Measurements from ENCODE around the gene CAMSAP2.

Gene CAMSAP2

GRCh38 chr1:200885623-200886402 is 147.1 kb downstream of the CAMSAP2 start:
- DNase-seq = no peak

DNA sequence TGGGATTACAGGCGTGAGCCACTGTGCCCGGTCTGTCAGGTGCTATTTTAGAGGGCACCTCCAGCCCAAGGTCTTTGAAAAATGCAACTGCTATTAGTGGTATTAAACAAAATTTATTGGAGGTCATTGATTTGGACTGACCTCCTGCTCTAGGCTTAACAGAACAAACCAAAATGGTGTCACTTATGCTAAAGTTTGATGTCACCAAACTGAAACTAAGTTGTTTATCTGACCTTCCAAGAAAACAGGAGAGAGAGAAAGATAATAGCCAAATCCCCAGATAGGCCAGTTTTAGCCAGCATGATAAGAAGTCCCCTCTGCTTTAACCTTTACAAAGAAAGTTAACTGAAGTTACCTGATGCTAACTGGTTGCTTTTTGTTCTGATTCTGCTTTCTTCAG is 147.9 kb downstream of the CAMSAP2 start:
- DNase-seq = no peak

GRCh38 chr1:200887036-200887435 is 148.3 kb downstream of the CAMSAP2 start:
- no peak for DNase-seq

- DNase-seq = no peak
Measured at GRCh38 chr1:200887772-200888348, 149.2 kb downstream of the CAMSAP2 start.

- DNase-seq = peak; percentile 75
Measured at GRCh38 chr1:200888349-200888838, 149.7 kb downstream of the CAMSAP2 start.

- no peak for DNase-seq
Measured at GRCh38 chr1:200889571-200889970, 150.9 kb downstream of the CAMSAP2 start.

GRCh38 chr1:200890027-200890426 is 151.3 kb downstream of the CAMSAP2 start:
- DNase-seq = no peak

GRCh38 chr1:200890818-200891773 is 152.4 kb downstream of the CAMSAP2 start:
- peak; percentile 67 for DNase-seq

DNA sequence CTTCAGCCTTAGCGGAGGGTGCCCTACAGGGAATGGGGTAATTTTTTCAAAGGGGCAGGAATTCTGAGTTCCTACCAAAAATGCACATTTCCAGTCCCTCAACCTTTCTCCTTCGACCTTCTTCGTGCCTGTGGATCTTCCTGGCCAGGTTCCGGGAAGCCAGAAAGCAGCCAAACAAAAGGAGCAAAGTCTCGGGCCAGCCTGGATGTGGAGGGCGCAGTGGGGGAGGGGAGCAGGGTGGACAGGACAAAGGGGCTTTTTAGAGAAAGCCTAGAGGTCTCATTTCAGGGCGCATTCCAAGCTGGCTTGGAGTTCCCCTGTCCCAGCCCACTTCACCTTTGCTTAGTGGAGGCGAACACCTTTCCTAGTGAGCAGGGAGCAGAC is 153.1 kb downstream of the CAMSAP2 start:
- DNase-seq = peak; percentile 15

- DNase-seq = no peak
Measured at GRCh38 chr1:200892546-200892945, 153.9 kb downstream of the CAMSAP2 start.

DNA sequence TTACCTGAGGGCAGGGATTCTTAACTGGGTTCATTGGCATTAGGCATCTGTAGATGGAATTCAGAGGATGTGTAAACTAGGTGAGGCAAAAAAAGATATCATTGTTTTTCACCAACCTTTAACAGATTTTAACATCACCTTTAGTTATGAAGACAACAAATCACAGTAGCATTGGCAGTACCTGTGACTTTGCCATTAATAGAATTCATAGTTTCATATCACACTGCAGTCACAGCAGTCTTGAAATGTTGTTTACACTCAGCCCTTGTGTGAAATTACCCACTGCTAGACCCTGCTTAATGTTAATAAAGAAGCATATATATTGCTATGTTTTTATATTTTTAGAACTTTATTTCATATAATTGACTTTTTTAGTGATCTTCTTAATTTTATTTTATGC is 154.3 kb downstream of the CAMSAP2 start:
- no peak for DNase-seq

DNA sequence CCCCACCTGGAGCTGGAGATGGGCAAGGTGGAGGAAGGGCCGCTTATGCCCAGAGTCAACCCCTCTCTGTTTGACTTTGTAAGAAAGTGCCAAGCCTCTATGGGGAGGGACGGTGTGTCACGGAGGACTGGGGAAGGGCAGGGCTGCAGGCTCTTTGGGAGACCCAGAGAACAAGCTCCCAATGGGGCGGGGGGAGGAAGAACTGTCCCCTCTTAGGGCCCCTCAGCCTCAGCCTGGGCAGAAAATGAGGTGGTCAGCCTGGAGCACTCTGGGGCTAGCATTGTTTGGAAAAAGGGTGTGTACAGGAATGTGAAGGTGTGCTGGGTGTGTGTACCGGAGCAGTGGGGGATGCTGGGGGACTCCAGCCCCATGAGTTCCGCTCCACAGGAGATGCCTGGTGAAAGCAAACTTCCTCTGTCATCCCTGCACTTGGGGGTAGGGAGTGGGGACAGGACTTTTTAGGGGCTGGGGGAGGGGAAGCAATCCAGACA is 154.8 kb downstream of the CAMSAP2 start:
- DNase-seq = no peak

GRCh38 chr1:200894712-200895442 is 156.2 kb downstream of the CAMSAP2 start, which contains the start of gene INAVA:
INAVA (plus strand) TSS chr1:200894900; CDS start chr1:200898401, 3,501 bp downstream.
- no peak for DNase-seq

GRCh38 chr1:200895443-200895789 is 156.7 kb downstream of the CAMSAP2 start:
- no peak for DNase-seq

DNA sequence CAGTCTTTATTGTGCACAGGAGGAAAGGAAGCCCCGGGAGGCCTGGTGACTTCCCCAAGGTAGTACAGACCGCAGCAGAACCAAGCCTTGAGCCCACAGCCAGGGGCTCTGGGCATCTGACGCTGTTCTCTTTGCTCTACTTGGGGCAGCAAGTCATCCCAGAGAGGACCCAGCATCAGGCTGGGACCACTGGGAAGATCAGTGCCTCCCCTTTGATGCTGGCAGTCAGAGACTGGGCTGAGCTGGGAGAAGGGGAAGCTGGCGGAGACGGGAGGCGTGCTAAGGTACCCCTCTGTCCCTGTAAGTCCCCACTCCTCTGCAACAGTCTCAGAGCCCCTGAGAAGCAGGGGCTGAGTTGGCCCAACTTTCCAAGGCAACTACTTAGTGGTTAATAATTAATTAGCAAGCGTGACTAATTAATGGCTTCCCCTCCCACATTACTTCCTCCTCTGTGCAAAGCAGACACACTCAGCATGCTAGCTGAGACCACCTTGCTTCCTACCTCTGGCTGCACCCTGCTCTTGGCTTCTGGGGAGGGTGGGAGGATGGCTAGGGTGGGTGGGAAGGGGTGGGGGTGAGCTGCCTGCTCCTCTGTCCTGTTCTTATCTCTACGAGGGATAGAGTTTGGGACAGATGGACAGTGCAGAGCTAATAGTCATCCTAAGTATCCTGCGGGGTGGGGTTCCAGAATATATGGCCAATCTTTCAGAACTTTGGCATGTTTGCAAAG is 157.3 kb downstream of the CAMSAP2 start:
- no peak for DNase-seq

DNA sequence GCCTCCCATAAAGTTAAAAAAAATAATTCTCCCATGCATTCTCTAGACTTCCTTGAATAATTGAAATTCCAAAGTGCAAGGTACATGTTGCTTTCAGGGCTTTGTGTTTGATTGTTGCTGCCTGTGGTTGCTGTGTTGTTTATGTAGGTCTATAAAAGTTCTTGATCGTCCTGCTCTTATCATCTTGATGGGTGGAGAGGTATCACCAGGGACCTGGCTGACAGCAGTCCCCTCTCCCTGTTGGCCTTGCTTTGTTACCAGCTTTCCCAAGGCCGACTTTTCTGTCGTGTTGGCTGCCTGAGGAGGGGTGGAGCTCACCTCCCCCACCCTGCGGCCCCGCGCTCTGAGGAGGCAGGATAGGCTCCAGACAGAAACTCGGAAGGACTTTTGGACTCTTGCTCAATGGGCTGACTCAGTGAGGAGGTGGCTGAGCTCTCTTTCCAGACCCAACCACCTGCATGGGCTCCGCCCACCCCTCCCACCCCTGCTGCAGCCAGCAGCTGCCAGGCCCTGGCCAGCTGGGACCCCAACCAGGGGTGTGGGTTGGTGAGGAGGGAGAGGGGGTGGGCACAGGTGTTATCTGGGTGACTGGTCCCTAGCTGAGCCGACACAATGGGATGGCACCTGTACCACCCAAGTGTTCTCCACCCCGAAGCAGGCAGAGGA is 158.0 kb downstream of the CAMSAP2 start:
- DNase-seq = peak; percentile 34

- DNase-seq = no peak
Measured at GRCh38 chr1:200897259-200897658, 158.6 kb downstream of the CAMSAP2 start.

DNA sequence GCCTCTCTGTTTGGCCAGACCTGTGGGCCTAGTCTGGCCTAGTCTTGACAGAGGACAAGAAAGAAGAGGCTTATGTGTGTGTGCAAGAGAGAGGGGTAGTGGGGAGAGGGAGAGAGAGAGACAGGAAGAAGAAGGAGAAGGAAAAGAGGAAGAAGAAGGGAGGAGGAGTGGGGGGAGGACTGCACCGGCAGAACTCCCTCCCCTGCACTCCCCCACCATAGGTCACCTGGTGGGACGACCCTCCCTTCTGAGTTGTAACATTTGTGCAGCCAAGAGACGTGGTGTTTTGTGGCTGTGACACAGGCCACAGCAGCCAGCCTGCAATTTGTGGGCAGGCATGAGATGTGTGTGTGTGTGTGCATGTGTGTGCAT is 160.3 kb downstream of the CAMSAP2 start:
- no peak for DNase-seq

DNA sequence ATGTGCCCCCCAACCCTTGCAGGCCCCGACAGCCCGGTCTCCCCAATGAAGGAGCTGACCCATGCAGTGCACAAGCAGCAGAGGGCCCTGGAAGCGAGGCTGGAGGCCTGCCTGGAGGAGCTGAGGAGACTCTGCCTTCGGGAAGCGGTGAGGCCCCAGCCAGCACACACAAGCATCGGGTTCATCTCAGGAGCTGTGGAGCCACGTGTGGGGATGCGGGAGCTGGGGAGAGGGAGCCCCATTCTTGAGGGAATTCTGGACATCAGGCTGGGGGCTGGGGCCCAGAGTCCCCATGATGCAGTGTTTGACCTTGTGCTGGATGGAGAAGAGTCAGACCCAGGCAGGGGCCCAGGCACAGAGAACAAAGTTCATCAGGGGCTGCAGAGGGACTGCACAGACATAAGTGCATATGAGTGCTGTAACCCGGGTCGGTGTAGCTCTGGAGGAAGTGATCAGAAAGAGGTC is 160.8 kb downstream of the CAMSAP2 start:
- no peak for DNase-seq

DNA sequence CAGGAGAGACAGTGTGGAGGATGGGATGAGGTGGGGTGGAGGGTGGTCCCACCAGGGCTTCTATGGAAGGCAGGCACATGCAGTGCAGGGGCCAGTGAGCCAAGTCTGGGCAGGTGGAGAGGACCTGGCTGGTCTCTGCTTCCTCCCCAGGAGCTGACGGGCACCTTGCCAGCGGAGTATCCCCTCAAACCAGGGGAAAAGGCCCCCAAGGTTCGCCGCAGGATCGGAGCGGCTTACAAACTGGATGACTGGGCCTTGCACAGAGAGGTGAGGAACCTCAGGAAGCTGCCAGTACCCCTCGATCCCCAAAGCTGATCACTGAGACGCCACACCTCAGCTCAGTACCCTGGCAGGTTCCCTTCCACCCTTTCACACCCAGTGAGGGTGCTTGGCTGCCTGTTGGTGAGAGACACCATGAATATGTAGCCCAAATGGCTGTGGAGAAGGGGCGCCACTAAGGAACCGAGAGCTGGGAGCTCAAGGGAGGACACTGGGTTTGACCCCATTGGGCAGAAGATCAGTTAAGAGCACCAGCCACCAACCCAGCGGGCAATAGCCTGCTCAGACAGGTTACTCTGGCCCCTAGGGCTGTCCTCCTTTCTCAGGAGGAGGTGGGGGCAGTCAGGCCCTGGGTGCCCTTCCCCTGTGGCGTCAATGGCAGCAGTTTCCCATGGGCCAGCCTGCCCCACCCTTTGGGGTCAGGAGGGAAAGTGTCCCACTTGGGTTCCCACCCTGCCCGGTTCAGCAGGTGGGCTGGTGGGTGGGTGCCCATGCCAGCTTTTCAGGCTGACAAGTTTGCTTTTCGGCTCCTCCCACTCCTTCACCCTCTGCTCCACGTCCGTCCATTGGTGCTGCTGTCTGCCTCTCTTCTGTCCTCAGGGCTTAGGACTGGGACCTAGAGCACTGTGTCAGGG is 161.5 kb downstream of the CAMSAP2 start:
- no peak for DNase-seq

Data from EL (cell line).